ENCODE data around the gene ARID1B. TPM values are rescaled to one million over a fixed set of nuclear protein-coding genes. Genes with fewer than 3 reads are reported as not detected.

ARID1B gene
- total RNA-seq, 2 donors from 2014 or later: 43.9 to 44.6 TPM

DNA sequence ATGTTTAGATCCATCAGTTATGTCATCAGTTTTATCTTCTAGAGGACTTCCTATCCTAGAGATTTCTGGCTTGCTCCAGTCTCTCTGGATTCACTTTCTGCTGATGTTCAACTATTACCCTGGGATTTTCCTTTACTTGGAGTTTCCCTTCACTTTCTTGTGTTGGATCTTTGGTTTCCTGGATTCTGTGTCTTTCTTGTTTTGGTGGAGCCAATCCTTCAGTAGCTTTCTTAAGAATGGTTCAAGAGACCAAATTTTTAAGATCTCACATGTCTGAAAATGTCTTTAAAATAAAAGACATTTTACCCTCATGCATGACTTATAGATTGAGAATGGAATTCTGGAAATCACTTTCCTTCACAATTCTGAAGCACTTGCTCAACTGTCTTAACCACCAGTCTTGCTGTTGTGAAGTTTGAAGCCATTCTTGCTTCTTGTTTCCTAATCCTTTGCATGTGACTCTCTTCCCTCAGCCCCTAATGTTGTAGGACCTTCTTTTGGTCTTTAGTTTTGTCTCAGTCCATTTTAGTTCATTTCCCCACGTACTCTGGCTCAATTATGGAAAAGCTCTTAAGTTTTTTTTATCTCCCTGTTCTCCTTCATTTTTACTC lies 87.9 kb downstream of the ARID1B start:
- H3K9me3 ChIP-seq: no peaks in the 10 kb centered on the region
- H3K27ac ChIP-seq: no peak overlapping the region
- H3K27me3 ChIP-seq: no peaks in the 10 kb centered on the region
- DNase-seq (ENCODE audit: low spot score): no peak
- H3K4me3 ChIP-seq: no peak overlapping the region
- H3K36me3 ChIP-seq: no peaks in the 10 kb centered on the region
- TF ChIP-seq, protein P1, sequence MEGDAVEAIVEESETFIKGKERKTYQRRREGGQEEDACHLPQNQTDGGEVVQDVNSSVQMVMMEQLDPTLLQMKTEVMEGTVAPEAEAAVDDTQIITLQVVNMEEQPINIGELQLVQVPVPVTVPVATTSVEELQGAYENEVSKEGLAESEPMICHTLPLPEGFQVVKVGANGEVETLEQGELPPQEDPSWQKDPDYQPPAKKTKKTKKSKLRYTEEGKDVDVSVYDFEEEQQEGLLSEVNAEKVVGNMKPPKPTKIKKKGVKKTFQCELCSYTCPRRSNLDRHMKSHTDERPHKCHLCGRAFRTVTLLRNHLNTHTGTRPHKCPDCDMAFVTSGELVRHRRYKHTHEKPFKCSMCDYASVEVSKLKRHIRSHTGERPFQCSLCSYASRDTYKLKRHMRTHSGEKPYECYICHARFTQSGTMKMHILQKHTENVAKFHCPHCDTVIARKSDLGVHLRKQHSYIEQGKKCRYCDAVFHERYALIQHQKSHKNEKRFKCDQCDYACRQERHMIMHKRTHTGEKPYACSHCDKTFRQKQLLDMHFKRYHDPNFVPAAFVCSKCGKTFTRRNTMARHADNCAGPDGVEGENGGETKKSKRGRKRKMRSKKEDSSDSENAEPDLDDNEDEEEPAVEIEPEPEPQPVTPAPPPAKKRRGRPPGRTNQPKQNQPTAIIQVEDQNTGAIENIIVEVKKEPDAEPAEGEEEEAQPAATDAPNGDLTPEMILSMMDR (IDR thresholded peaks at IDR 0.05): no peak
- peaks cover 0 to 26% of the 10 kb centered on the region in 2 donors for H3K4me1 ChIP-seq

DNA sequence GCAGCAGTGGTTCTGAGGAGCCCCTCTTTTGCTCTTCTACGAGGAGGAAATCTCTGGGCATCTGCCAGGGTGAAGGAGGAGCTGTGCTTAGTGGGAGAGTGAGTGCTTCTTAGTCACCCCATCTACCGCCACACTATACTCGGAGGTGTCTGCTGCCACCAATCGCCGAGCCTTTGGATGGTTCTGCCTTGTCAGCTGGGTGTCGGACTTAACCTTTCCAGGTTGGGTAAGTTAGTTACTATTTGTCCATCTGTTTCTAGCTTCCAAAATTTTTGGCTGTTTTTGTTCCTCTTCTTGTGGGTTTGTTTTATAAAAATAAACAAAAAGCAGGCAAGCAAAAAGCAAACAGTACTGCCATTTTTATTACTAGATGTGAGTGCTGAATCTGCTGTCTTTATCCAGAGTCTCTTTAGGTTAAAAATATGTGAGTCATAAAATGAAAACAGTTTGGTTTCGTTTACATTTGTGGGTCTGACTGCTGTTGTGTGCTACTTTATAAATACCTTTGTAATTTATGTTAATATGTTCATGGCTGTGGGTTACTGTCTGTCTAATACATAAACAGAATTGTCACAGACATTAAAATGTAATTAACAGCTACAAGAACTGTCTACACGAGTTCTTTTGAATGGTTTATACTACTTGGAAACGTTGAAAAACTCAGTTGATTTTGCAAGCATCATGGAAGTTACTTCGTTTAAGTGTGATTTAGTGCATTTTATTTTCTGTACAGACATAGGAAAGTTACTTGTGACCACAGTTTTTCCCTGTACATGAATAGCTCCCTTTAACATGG lies 89.2 kb downstream of the ARID1B start:
- TF ChIP-seq, protein P1 (IDR thresholded peaks at IDR 0.05): peak in 1 of 2 donors; percentile 45
- Histone ChIP-seq H3K27ac (no peak overlapping the region), H3K27me3 (no peaks in the 10 kb centered on the region), H3K4me3 (no peak overlapping the region), H3K36me3 (no peaks in the 10 kb centered on the region), H3K4me1 (peaks cover 0 to 39% of the 10 kb centered on the region in 2 donors), H3K9me3 (no peaks in the 10 kb centered on the region)
- DNase-seq (ENCODE audit: low spot score): no peak

DNA sequence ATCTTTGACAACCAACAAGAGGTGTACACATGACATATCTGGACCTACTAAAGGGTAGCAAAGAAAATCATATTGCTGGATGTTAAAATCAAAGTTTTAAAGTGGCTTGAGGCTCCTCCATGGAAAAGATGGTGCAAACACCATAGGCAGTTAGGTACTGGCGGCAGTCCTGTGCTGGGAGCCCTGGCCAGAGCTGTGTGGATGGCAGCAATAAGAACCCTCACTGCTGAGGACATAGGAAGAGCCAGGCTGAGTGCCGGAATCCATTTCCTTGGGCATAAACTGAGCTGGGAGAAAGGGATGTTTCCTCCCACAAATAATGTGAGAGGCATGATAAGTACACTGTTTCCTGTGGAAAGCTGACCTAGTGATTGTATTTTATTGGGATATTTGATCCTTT lies 89.9 kb downstream of the ARID1B start:
- H3K36me3 ChIP-seq: no peaks in the 10 kb centered on the region
- H3K27ac ChIP-seq: no peak overlapping the region
- H3K9me3 ChIP-seq: no peaks in the 10 kb centered on the region
- no peaks in the 10 kb centered on the region for H3K27me3 ChIP-seq
- peaks cover 0 to 39% of the 10 kb centered on the region in 2 donors for H3K4me1 ChIP-seq
- TF ChIP-seq, protein P1 (IDR thresholded peaks at IDR 0.05): no peak
- DNase-seq (ENCODE audit: low spot score): no peak
- no peak overlapping the region for H3K4me3 ChIP-seq

DNA sequence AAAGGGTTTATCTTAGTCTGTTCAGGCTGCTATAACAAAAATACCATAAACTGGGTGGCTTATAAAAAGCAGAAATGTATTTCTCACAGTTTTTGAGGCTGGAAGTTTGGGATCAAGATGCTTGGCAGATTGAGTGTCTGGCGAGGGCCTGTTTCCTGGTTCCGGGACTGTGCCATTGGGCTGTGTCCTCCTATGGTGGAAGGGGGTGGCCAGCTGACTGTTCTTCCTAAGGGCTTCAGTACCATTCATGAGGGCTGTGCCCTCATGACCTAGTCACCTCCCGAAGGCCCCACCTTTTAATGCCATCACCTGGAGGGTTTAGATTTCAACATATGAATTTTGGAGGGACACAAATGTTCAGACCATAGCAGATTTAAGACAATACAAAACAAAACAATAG lies 91.2 kb downstream of the ARID1B start:
- Histone ChIP-seq H3K4me1 (peaks cover 0 to 35% of the 10 kb centered on the region in 2 donors), H3K9me3 (no peaks in the 10 kb centered on the region), H3K27me3 (no peaks in the 10 kb centered on the region), H3K36me3 (no peaks in the 10 kb centered on the region), H3K4me3 (no peak overlapping the region), H3K27ac (no peak overlapping the region)
- no peak for DNase-seq (ENCODE audit: low spot score)
- TF ChIP-seq, protein P1 (IDR thresholded peaks at IDR 0.05): no peak

DNA sequence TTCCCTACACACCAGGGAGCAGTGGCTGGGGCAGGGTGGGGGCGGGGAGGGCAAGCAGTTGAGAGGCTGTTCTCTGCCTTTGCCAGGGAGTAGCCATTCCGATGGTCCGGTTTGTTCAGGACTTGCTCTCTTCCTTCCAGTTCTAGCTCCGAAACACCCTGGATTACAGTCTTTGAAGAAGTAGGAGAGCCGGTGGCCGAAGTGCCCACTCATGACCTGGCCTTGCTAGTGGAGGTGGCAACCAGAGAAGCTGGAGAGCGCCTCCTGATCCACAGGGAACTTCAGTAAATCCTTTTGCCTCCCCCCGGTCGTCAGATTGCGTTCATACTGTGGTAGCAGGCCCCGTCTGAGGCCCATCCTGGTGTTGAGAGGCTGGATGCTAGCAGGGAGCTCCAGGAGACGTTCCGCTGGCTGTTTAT lies 92.8 kb downstream of the ARID1B start:
- H3K27me3 ChIP-seq: no peaks in the 10 kb centered on the region
- TF ChIP-seq, protein P1 (IDR thresholded peaks at IDR 0.05): no peak
- no peak overlapping the region for H3K27ac ChIP-seq
- no peak for DNase-seq (ENCODE audit: low spot score)
- H3K9me3 ChIP-seq: no peaks in the 10 kb centered on the region
- H3K4me3 ChIP-seq: no peak overlapping the region
- no peaks in the 10 kb centered on the region for H3K36me3 ChIP-seq
- peaks cover 0 to 35% of the 10 kb centered on the region in 2 donors for H3K4me1 ChIP-seq
